ENCODE data around the gene PSMF1.
A peak's percentile ranks its signal among the peaks of the same experiment; 100 is the strongest.

Gene PSMF1

GRCh38 chr20:1118336-1119127 is at the start of gene PSMF1:
Gene PSMF1 (plus strand): TSS chr20:1118602. CDS start chr20:1118774, 172 bp downstream.
- peak; percentile 95 for DNase-seq

- DNase-seq, result no peak
Observed at GRCh38 chr20:1072258-1072657, 46.1 kb upstream of the PSMF1 start.

DNA sequence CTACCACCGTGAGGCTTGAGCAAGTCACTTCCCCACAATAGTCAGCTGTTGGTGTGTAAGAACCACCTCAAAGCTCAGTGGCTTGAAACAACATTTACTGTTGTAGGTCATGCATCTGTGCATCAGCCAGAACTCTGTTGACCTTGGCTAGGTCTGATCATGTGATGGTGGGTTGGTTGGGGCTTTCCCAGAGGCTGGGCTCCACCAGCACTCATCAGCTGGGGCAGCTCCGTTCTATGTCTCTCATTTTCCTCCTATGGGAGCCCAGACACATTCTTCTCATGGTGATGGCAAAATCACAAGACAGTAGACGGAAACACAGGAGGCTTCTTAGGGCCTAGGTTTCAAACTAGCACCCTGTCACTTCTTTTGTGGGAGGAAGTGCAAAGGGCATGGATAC is 42.8 kb upstream of the PSMF1 start:
- no peak for DNase-seq

- no peak for DNase-seq
Observed at GRCh38 chr20:1081891-1082290, 36.5 kb upstream of the PSMF1 start.

- DNase-seq, result no peak
Observed at GRCh38 chr20:1083431-1084080, 34.8 kb upstream of the PSMF1 start.

DNA sequence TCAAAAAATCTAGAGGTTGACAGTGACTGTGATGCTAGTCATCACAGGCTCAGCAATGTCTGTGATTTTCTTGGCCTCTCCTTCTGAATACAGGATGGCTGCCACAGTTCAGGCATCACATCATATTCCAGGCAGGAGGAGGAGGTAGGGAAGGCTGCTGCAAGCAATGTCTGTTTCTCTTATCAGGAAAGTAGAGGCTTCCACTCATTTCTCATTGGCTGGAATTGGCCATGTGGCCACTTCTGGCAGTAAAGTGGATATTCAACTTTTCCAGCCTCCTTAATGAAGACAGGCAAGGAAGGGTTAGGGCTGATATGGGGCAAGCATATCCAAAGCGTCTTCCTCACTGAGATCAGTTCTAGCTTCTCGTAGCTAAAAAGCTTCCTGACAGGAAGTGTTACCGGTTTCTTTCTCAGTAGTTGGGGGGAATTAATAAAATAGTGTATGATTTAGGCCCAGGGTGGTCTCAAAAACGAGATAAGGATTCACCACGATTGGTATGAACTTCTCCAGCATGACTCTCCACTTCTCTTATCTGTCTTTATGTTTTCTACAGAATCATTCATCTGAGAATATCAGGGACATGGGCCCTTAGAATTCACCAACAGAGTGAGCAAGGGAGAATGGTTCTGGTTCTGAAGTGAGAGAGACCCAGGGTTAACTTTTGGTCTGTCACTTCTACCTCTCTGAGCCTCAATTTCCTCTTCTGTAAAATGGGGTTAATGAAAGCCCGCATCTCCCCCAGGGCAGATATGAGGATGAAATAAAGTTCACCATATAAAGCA is 32.7 kb upstream of the PSMF1 start:
- no peak for DNase-seq

GRCh38 chr20:1086277-1087213 is 31.9 kb upstream of the PSMF1 start:
- DNase-seq, result no peak

DNA sequence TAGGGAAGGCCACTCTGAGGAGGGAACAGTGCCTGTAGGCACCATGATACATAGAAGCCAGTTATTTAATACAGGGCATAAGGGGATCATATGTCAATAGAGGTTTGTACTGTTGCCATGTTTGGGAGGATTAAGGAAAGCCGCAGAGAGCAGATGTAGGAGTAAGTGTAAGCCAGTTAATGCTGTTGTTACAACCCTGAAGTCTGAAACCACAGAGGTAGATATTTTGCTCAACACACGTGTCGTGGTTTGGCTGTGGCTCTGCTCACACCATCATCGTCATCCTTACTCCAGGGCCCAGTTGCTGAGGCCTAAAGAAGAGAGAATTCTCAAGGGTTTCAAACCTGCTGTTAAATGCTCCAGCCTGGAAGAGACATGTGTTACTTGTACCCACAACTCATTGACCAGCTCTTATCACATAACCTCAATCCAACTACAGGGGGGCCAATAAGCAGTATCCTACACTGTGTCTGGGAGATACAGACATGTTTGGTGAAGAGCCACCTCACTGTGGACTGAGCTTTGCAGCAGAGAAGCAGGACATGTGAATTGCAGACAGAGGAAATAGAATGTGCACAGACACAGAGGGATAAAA is 31.0 kb upstream of the PSMF1 start:
- DNase-seq, result no peak

GRCh38 chr20:1094751-1095150 is 23.7 kb upstream of the PSMF1 start:
- DNase-seq, result no peak

DNA sequence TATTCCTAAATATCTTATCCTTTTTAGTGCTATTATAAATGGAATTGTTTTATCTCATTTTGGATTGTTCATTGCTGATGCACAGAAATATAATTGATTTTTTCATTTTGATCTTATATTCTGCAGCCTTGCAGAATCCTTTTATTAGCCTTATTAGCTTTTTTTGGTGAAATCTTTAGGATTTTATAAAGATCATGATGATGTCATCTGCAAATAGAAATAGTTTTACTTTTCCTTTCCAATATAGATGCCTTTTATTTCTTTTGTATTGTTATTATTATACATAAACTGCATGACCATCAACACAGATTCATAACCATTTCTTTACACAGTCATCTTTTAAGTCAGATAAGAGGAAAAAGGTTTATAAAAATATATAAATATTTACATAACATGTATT is 16.9 kb upstream of the PSMF1 start:
- no peak for DNase-seq

DNA sequence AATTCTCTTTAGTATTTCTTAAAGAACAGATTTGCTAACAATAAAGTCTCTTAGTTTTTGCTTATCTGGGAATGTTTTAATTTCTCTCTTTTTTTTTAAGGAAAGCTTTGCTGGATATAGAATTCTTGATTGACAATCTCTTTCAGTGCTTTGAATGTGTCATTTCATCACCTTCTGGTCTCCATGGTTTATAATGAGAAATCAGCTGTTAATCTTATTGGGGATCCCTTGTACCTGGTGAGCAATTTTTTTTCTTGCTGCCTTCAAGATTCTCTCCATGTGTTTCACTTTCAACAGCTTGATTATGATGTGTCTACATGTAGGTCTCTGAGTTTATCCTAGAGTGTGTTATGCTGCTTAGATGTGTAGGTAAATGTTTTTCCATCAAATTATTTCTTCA is 16.4 kb upstream of the PSMF1 start:
- no peak for DNase-seq

GRCh38 chr20:1103751-1104150 is 14.7 kb upstream of the PSMF1 start:
- DNase-seq, result no peak

DNA sequence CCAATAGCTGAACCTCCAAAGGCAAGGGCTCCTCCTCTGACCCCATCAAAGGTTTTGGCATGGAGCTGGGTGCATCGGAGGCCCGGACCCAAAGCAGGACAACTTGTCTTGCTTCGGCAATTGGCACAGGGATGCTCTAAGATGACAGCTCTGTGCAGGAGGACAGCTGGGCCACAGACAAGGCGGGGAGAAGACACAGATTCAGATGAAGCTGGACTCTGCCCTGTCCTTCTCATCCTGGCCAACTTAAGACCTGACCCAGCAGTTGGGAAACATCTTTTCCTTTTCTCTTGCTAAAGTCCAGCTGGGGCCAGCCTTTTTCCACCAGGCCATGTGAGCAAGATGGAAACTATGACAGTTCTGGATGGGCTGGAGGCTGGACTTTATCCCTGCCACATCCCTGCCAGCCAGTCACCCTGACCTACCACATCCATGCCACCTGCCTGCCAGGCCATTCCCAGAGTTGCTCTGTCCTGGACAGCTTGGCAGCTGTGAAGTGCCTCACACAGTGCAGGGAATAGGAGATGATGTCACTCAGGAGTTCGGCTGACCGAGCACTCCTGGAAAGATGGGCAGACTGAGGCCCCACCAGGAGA is 12.7 kb upstream of the PSMF1 start:
- DNase-seq, result no peak

- DNase-seq, result no peak
Observed at GRCh38 chr20:1107176-1107575, 11.2 kb upstream of the PSMF1 start.

DNA sequence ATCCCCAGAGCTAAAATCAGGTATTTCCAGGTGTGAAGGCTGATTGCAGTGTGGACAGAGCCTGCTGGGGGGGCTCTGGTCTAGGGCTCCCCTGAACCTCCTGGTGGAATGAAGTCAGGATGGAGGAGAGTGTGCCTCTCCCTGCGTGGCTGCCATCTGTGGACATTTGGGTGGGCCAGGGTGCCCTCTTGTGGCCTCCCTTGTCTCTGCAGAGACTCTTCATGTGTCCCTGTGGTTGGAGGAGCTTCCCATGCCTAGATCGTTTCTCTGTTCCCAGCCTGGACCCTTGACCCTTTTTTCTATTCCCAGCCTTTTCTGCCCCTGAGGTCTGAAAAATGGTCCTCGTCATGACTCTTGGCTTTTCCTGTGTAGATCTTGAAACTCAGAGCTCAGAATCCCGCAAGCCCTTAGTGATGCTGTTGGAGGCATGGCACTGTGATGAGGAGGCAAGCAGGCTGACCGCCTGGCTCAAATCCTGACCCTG is 9.9 kb upstream of the PSMF1 start:
- DNase-seq, result peak; percentile 50

GRCh38 chr20:1112908-1113307 is 5.5 kb upstream of the PSMF1 start:
- no peak for DNase-seq

GRCh38 chr20:1118004-1118335 is 432 bp upstream of the PSMF1 start:
- no peak for DNase-seq

DNA sequence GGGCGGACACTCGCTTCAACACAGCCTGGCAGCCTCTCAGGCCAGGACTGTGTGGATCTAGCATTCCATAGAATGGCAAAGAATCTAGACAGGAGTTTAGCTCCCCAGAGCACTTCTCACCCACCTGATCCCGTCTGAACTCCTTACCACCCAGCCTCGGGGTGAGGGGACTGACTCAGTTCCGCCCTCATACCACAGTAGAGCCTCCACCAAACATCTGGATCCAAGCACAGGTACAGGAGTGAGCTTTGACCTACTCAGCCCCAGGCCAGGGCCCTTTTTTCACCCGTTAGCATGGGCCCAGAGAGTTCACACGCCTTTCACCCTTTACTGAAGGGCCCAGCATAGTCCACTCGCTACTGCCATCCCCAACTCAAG is 715 bp downstream of the PSMF1 start:
- no peak for DNase-seq

GRCh38 chr20:1119524-1119923 is 1.1 kb downstream of the PSMF1 start:
- DNase-seq, result no peak

- no peak for DNase-seq
Observed at GRCh38 chr20:1121429-1121828, 3.0 kb downstream of the PSMF1 start.

- DNase-seq, result peak; percentile 18
Observed at GRCh38 chr20:1122388-1123315, 4.2 kb downstream of the PSMF1 start.
